ENCODE results near the gene ZSWIM1. TPM values are rescaled to one million over a fixed set of nuclear protein-coding genes. Genes with fewer than 3 reads are reported as not detected.

ZSWIM1 gene
- total and polyA plus RNA-seq, 2 donors from 2014 or later, result 6.7 to 13.1 TPM

DNA sequence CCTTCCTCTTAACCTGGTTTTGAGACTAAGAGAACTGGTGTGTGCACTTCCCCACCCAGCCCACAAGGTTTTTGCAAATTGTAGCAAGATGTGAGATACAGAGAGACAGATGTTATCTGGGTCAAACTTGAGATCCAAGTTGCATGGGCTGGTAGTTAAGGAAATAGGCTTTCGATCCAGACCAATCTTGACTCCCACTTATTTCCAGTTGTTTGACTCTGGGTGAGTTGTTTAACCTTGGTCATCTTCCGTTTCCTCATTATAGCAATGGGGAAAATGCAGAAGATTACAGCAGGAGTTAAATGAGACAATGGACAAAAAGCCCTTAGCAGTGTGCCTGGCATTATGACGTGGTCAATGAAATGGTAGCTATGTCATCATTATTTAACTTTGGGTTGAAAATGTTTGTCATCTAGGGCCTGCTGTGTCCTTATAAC lies 45.7 kb upstream of the ZSWIM1 start:
- TF ChIP-seq, protein P1, sequence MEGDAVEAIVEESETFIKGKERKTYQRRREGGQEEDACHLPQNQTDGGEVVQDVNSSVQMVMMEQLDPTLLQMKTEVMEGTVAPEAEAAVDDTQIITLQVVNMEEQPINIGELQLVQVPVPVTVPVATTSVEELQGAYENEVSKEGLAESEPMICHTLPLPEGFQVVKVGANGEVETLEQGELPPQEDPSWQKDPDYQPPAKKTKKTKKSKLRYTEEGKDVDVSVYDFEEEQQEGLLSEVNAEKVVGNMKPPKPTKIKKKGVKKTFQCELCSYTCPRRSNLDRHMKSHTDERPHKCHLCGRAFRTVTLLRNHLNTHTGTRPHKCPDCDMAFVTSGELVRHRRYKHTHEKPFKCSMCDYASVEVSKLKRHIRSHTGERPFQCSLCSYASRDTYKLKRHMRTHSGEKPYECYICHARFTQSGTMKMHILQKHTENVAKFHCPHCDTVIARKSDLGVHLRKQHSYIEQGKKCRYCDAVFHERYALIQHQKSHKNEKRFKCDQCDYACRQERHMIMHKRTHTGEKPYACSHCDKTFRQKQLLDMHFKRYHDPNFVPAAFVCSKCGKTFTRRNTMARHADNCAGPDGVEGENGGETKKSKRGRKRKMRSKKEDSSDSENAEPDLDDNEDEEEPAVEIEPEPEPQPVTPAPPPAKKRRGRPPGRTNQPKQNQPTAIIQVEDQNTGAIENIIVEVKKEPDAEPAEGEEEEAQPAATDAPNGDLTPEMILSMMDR (IDR thresholded peaks at IDR 0.05; ENCODE audit: borderline replicate concordance, extremely low read depth, insufficient read depth), result no peak
- no peak for FAIRE-seq
- no peaks in the 10 kb centered on the region for H3K9me3 ChIP-seq (ENCODE audit: control insufficient read depth in 2 of 3, insufficient read depth in 1 of 3, low read length in 3 of 3)
- DNase-seq, result no peak
- peak overlapping the region in 1 of 3 donors; percentile 80 for H3K9ac ChIP-seq (ENCODE audit: low read length in 3 of 3)
- intact Hi-C loops (cut with DNase I), result no loop called here
- H3K27me3 ChIP-seq (ENCODE audit: control insufficient read depth, insufficient read depth, low read length), result no peaks in the 10 kb centered on the region
- peaks cover 0 to 8% (median 0%) of the 10 kb centered on the region in 3 donors for H3K36me3 ChIP-seq (ENCODE audit: control insufficient read depth in 2 of 3, insufficient read depth in 3 of 3, low read length in 3 of 3)
- H3K27ac ChIP-seq (ENCODE audit: low read depth in 2 of 2, low read length in 2 of 2), result no peak overlapping the region
- peaks cover 4 to 16% (median 5%) of the 10 kb centered on the region in 3 donors for H3K4me1 ChIP-seq (ENCODE audit: control insufficient read depth in 2 of 3, insufficient read depth in 2 of 3, low read depth in 1 of 3, low read length in 3 of 3)
- H3K4me3 ChIP-seq (ENCODE audit: low read length in 3 of 3), result peak overlapping the region in 2 of 3 donors; percentile 18 to 64

DNA sequence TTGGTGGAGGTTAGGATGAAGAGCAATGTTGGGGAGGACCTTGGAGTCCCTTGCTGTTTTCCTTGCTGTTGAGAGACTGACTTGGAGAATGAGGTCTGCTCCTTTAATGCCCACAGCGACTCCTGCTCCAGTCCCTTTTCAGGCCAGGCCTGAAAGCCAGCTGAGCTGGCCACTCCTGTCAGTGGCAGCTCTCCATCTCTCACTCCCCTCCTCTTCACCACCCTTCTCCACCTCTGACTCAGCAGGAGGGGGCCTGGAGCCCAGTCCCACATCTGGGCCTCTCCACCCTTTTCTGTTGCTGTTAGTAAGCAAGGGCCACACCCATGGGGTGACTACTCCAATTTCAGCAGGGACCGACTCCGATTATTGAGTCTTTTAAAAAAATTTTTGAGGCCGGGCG lies 45.2 kb upstream of the ZSWIM1 start:
- no peak overlapping the region for H3K27ac ChIP-seq (ENCODE audit: low read depth in 2 of 2, low read length in 2 of 2)
- peaks cover 4 to 16% (median 5%) of the 10 kb centered on the region in 3 donors for H3K4me1 ChIP-seq (ENCODE audit: control insufficient read depth in 2 of 3, insufficient read depth in 2 of 3, low read depth in 1 of 3, low read length in 3 of 3)
- no peaks in the 10 kb centered on the region for H3K27me3 ChIP-seq (ENCODE audit: control insufficient read depth, insufficient read depth, low read length)
- H3K9ac ChIP-seq (ENCODE audit: low read length in 3 of 3), result no peak overlapping the region
- H3K4me3 ChIP-seq (ENCODE audit: low read length in 3 of 3), result no peak overlapping the region
- FAIRE-seq (no peak), DNase-seq (peak in 1 of 5 donors; percentile 43)
- no peaks in the 10 kb centered on the region for H3K9me3 ChIP-seq (ENCODE audit: control insufficient read depth in 2 of 3, insufficient read depth in 1 of 3, low read length in 3 of 3)
- TF ChIP-seq, protein P1 (IDR thresholded peaks at IDR 0.05; ENCODE audit: borderline replicate concordance, extremely low read depth, insufficient read depth), result no peak
- intact Hi-C loops (cut with DNase I), result no loop called here
- H3K36me3 ChIP-seq (ENCODE audit: control insufficient read depth in 2 of 3, insufficient read depth in 3 of 3, low read length in 3 of 3), result peaks cover 0 to 8% (median 0%) of the 10 kb centered on the region in 3 donors

DNA sequence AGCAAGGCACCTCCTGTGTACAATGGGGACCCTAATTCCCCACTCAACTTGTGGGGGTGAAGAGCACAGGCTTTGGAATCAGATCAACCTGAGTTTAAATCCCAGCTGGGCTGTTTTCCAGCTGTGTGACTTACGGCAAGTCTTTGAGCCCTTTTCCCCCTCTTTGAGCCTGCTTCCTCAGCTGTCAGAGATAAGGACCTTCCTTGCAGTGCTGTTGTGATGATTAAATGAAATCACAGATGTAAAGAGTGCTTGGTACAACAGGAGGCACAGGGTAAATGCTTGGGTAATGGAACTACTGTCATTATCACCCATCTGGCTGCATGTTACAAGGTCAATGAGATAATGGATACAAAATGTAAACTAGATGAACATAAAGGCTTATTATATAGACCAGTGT lies 44.2 kb upstream of the ZSWIM1 start:
- Histone ChIP-seq H3K4me1 (ENCODE audit: control insufficient read depth in 2 of 3, insufficient read depth in 2 of 3, low read depth in 1 of 3, low read length in 3 of 3) (peaks cover 4 to 16% (median 5%) of the 10 kb centered on the region in 3 donors), H3K4me3 (ENCODE audit: low read length in 3 of 3) (no peak overlapping the region), H3K27me3 (ENCODE audit: control insufficient read depth, insufficient read depth, low read length) (no peaks in the 10 kb centered on the region), H3K36me3 (ENCODE audit: control insufficient read depth in 2 of 3, insufficient read depth in 3 of 3, low read length in 3 of 3) (peaks cover 0 to 10% (median 0%) of the 10 kb centered on the region in 3 donors), H3K9me3 (ENCODE audit: control insufficient read depth in 2 of 3, insufficient read depth in 1 of 3, low read length in 3 of 3) (no peaks in the 10 kb centered on the region), H3K9ac (ENCODE audit: low read length in 3 of 3) (no peak overlapping the region), H3K27ac (ENCODE audit: low read depth in 2 of 2, low read length in 2 of 2) (no peak overlapping the region)
- FAIRE-seq, result no peak
- TF ChIP-seq, protein P1 (IDR thresholded peaks at IDR 0.05; ENCODE audit: borderline replicate concordance, extremely low read depth, insufficient read depth), result no peak
- DNase-seq, result no peak
- intact Hi-C loops (cut with DNase I), result no loop called here

Data from kidney (tissue), 14 donors.